Measurements from ENCODE around the gene ZIM2. TPM values are rescaled to one million over a fixed set of nuclear protein-coding genes. Genes with fewer than 3 reads are reported as not detected.

Gene ZIM2
- polyA plus RNA-seq, 1 donor (not counting 4 experiments of a cell fraction or from before 2014, with no cell fraction given) = not detected

- Histone ChIP-seq H3K79me2 (ENCODE audit: control insufficient read depth, insufficient read depth, low read length) (no peaks in the 10 kb centered on the region), H3K27ac (ENCODE audit: control insufficient read depth, insufficient read depth, low read length) (no peak overlapping the region), H3K9me1 (ENCODE audit: control insufficient read depth, extremely low read depth, insufficient read depth, low read length) (no peaks in the 10 kb centered on the region), H3K4me1 (ENCODE audit: control insufficient read depth, extremely low read depth, insufficient read depth, low read length) (no peaks in the 10 kb centered on the region), H3K9ac (ENCODE audit: control insufficient read depth, extremely low read depth, insufficient read depth, low read length) (no peak overlapping the region), H2AFZ (ENCODE audit: control insufficient read depth, low read length) (no peak overlapping the region), H3K36me3 (ENCODE audit: control insufficient read depth in 2 of 2, extremely low read depth in 1 of 2, insufficient read depth in 2 of 2, low read length in 2 of 2) (no peaks in the 10 kb centered on the region), H3K27me3 (ENCODE audit: control insufficient read depth, extremely low read depth, insufficient read depth, low read length) (no peaks in the 10 kb centered on the region), H3K9me3 (ENCODE audit: control insufficient read depth, low read depth, low read length) (peaks cover 15% of the 10 kb centered on the region), H3K4me3 (ENCODE audit: control insufficient read depth in 2 of 3, extremely low read depth in 1 of 3, insufficient read depth in 2 of 3, low read depth in 1 of 3, low read length in 3 of 3) (no peak overlapping the region), H3K4me2 (ENCODE audit: control insufficient read depth, extremely low read depth, insufficient read depth, low read depth, low read length) (no peak overlapping the region), H4K20me1 (ENCODE audit: control insufficient read depth, extremely low read depth, insufficient read depth, low read length) (no peaks in the 10 kb centered on the region)
- dilution Hi-C loops (cut with MboI; ENCODE audit: extremely low pct_ligation_motif_present, low sequenced_read_pairs) = no loop called here
- DNase-seq (ENCODE audit: low read depth, low spot score) (no peak), FAIRE-seq (no peak)
- TF ChIP-seq EZH2 (IDR thresholded peaks at IDR 0.05; ENCODE audit: low read length) = no peak
- TF ChIP-seq, protein P1, sequence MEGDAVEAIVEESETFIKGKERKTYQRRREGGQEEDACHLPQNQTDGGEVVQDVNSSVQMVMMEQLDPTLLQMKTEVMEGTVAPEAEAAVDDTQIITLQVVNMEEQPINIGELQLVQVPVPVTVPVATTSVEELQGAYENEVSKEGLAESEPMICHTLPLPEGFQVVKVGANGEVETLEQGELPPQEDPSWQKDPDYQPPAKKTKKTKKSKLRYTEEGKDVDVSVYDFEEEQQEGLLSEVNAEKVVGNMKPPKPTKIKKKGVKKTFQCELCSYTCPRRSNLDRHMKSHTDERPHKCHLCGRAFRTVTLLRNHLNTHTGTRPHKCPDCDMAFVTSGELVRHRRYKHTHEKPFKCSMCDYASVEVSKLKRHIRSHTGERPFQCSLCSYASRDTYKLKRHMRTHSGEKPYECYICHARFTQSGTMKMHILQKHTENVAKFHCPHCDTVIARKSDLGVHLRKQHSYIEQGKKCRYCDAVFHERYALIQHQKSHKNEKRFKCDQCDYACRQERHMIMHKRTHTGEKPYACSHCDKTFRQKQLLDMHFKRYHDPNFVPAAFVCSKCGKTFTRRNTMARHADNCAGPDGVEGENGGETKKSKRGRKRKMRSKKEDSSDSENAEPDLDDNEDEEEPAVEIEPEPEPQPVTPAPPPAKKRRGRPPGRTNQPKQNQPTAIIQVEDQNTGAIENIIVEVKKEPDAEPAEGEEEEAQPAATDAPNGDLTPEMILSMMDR (optimal IDR thresholded peaks at IDR 0.05 in 1 of 3, IDR thresholded peaks at IDR 0.05 in 1 of 3, conservative IDR thresholded peaks at IDR 0.05 in 1 of 3; ENCODE audit: extremely low read depth in 1 of 3, insufficient read depth in 2 of 3, low read length in 3 of 3) = no peak
Measured at GRCh38 chr19:56835401-56835800, 5.1 kb downstream of the ZIM2 start.

- no peak overlapping the region for H3K9ac ChIP-seq (ENCODE audit: control insufficient read depth, extremely low read depth, insufficient read depth, low read length)
- H3K4me1 ChIP-seq (ENCODE audit: control insufficient read depth, extremely low read depth, insufficient read depth, low read length) = no peaks in the 10 kb centered on the region
- no peaks in the 10 kb centered on the region for H3K36me3 ChIP-seq (ENCODE audit: control insufficient read depth in 2 of 2, extremely low read depth in 1 of 2, insufficient read depth in 2 of 2, low read length in 2 of 2)
- no peak overlapping the region for H3K4me3 ChIP-seq (ENCODE audit: control insufficient read depth in 2 of 3, extremely low read depth in 1 of 3, insufficient read depth in 2 of 3, low read depth in 1 of 3, low read length in 3 of 3)
- H3K9me3 ChIP-seq (ENCODE audit: control insufficient read depth, low read depth, low read length) = peaks cover 15% of the 10 kb centered on the region
- FAIRE-seq (no peak), DNase-seq (ENCODE audit: low read depth, low spot score) (no peak)
- H3K79me2 ChIP-seq (ENCODE audit: control insufficient read depth, insufficient read depth, low read length) = no peaks in the 10 kb centered on the region
- no peak overlapping the region for H3K4me2 ChIP-seq (ENCODE audit: control insufficient read depth, extremely low read depth, insufficient read depth, low read depth, low read length)
- H3K9me1 ChIP-seq (ENCODE audit: control insufficient read depth, extremely low read depth, insufficient read depth, low read length) = no peaks in the 10 kb centered on the region
- no peak overlapping the region for H3K27ac ChIP-seq (ENCODE audit: control insufficient read depth, insufficient read depth, low read length)
- H3K27me3 ChIP-seq (ENCODE audit: control insufficient read depth, extremely low read depth, insufficient read depth, low read length) = no peaks in the 10 kb centered on the region
- dilution Hi-C loops (cut with MboI; ENCODE audit: extremely low pct_ligation_motif_present, low sequenced_read_pairs) = no loop called here
- H4K20me1 ChIP-seq (ENCODE audit: control insufficient read depth, extremely low read depth, insufficient read depth, low read length) = no peaks in the 10 kb centered on the region
- TF ChIP-seq, protein P1 (optimal IDR thresholded peaks at IDR 0.05 in 1 of 3, IDR thresholded peaks at IDR 0.05 in 1 of 3, conservative IDR thresholded peaks at IDR 0.05 in 1 of 3; ENCODE audit: extremely low read depth in 1 of 3, insufficient read depth in 2 of 3, low read length in 3 of 3) = no peak
- TF ChIP-seq EZH2 (IDR thresholded peaks at IDR 0.05; ENCODE audit: low read length) = no peak
- H2AFZ ChIP-seq (ENCODE audit: control insufficient read depth, low read length) = no peak overlapping the region
Measured at GRCh38 chr19:56834564-56835375, 5.8 kb downstream of the ZIM2 start.
